GM23338 (cell line): ENCODE measurements around the gene GDAP2. TPM values are rescaled to one million over a fixed set of nuclear protein-coding genes. Genes with fewer than 3 reads are reported as not detected.

Experiments
- ATAC-seq: fragments of 200-7000 bp; cut with Tn5 transposase; 3 replicates; pipeline ENCODE4 v1.9.1; 2020
- DNase-seq: peaks from one replicate; pipeline ENCODE4 v3.0.0-alpha.2; 2015; ENCODE audit warnings: low spot score
- H2AFZ ChIP-seq: fragments of 200-600 bp; sonication (generic); 2 replicates; pipeline ENCODE4 v1.8.0; 2016; ENCODE audit warnings: antibody characterized with exemption, mild to moderate bottlenecking, moderate library complexity
- H3F3A ChIP-seq: fragments of 200-600 bp; sonication (generic); replicated peaks from 2 replicates; pipeline ENCODE4 v1.8.0; 2017; ENCODE audit warnings: antibody characterized with exemption, mixed run types, low read depth
- H3K27ac ChIP-seq: fragments of 200-600 bp; sonication (generic); 2 replicates; pipeline ENCODE4 v1.6.1; 2016; ENCODE audit warnings: low read depth
- H3K27me3 ChIP-seq: fragments of 200-600 bp; sonication (generic); 2 replicates; pipeline ENCODE4 v1.8.0; 2016; ENCODE audit warnings: mild to moderate bottlenecking, mixed run types, moderate library complexity; ENCODE audit not compliant: insufficient read depth
- H3K36me3 ChIP-seq: fragments of 200-600 bp; sonication (generic); 2 replicates; pipeline ENCODE4 v1.8.0; 2016; ENCODE audit warnings: mild to moderate bottlenecking; ENCODE audit not compliant: insufficient read depth
- H3K4me1 ChIP-seq: fragments of 200-600 bp; sonication (generic); 2 replicates; pipeline ENCODE4 v1.8.0; 2016; ENCODE audit warnings: mild to moderate bottlenecking, moderate library complexity; ENCODE audit not compliant: insufficient read depth
- H3K4me2 ChIP-seq: fragments of 200-600 bp; sonication (generic); 2 replicates; pipeline ENCODE4 v1.7.1; 2017; ENCODE audit warnings: mixed run types
- H3K4me3 ChIP-seq: fragments of 200-600 bp; sonication (generic); 2 replicates; pipeline ENCODE4 v1.6.1; 2016; ENCODE audit warnings: mixed run types
- H3K79me2 ChIP-seq: fragments of 200-600 bp; sonication (generic); replicated peaks from 2 replicates; pipeline ENCODE4 v1.8.0; 2017; ENCODE audit warnings: mild to moderate bottlenecking; ENCODE audit not compliant: insufficient read depth
- H3K9me2 ChIP-seq: fragments of 200-600 bp; sonication (generic); 2 replicates; pipeline ENCODE4 v1.8.0; 2017; ENCODE audit not compliant: insufficient read depth
- H4K20me1 ChIP-seq: fragments of 200-600 bp; sonication (generic); replicated peaks from 2 replicates; pipeline ENCODE4 v1.8.0; 2017; ENCODE audit warnings: mild to moderate bottlenecking; ENCODE audit not compliant: insufficient read depth
- H3K27ac Mint-ChIP-seq: 2 replicates; pipeline ENCODE4 v1.8.0; 2020; ENCODE audit warnings: inconsistent platforms, mild to moderate bottlenecking, moderate library complexity, mixed read lengths
- H3K27me3 Mint-ChIP-seq: 3 replicates; pipeline ENCODE4 v1.8.0; 2022; ENCODE audit warnings: low read depth, mild to moderate bottlenecking, moderate library complexity, mixed read lengths, inconsistent platforms; ENCODE audit not compliant: insufficient read depth, poor library complexity
- H3K36me3 Mint-ChIP-seq: 3 replicates; pipeline ENCODE4 v1.8.0; 2021; ENCODE audit warnings: low read depth, mild to moderate bottlenecking, inconsistent platforms, moderate library complexity, mixed read lengths
- H3K4me1 Mint-ChIP-seq: 3 replicates; pipeline ENCODE4 v1.8.0; 2020; ENCODE audit warnings: mild to moderate bottlenecking, inconsistent platforms, mixed read lengths
- H3K4me3 Mint-ChIP-seq: 3 replicates; pipeline ENCODE4 v1.8.0; 2021; ENCODE audit warnings: moderate library complexity, mild to moderate bottlenecking, inconsistent platforms, mixed read lengths
- H3K9me3 Mint-ChIP-seq: 3 replicates; pipeline ENCODE4 v1.8.0; 2020; ENCODE audit warnings: moderate library complexity, mild to moderate bottlenecking, inconsistent platforms, mixed read lengths
- CREB1 ChIP-seq: fragments of 250-450 bp; sonication (Bioruptor Pico); IDR thresholded peaks from 2 replicates; pipeline ENCODE4 v1.5.0; 2020; ENCODE audit warnings: low read depth, mild to moderate bottlenecking, moderate library complexity
- CTCF ChIP-seq, 2 experiments: fragments of 200-600 bp in 1 of 2; sonication (generic) in 1 of 2; conservative IDR thresholded peaks; 2 replicates each; pipeline versions ENCODE4 v1.5.1 to v1.6.1; 2016 to 2017; ENCODE audit warnings: antibody characterized with exemption in 2 of 2, low read depth in 2 of 2, mild to moderate bottlenecking in 2 of 2, moderate library complexity in 1 of 2
- ETS1 ChIP-seq: IDR thresholded peaks from 2 replicates; pipeline ENCODE4 v1.6.1; 2016; ENCODE audit warnings: antibody characterized with exemption
- EZH2 ChIP-seq: fragments of 200-600 bp; sonication (generic); IDR thresholded peaks from one replicate; pipeline ENCODE4 v1.8.0; 2017; ENCODE audit warnings: antibody characterized with exemption, mild to moderate bottlenecking, low read depth; ENCODE audit not compliant: unreplicated experiment
- EZH2phosphoT487 ChIP-seq: fragments of 200-600 bp; sonication (generic); IDR thresholded peaks from one replicate; pipeline ENCODE4 v1.8.1; 2018; ENCODE audit warnings: antibody characterized with exemption; ENCODE audit not compliant: unreplicated experiment
- JUNB ChIP-seq: IDR thresholded peaks from one replicate; pipeline ENCODE4 v1.6.1; 2016; ENCODE audit warnings: antibody characterized with exemption; ENCODE audit not compliant: unreplicated experiment
- NANOG ChIP-seq: IDR thresholded peaks from 2 replicates; pipeline ENCODE4 v1.6.1; 2016; ENCODE audit warnings: antibody characterized with exemption, borderline replicate concordance
- POLR2AphosphoS5 ChIP-seq: IDR thresholded peaks from 2 replicates; pipeline ENCODE4 v1.6.1; 2016; ENCODE audit warnings: antibody characterized with exemption, low read depth
- REST ChIP-seq: IDR thresholded peaks from one replicate; pipeline ENCODE4 v1.6.1; 2018; ENCODE audit warnings: antibody characterized with exemption; ENCODE audit not compliant: unreplicated experiment
- STAT1 ChIP-seq: IDR thresholded peaks from one replicate; pipeline ENCODE4 v1.6.1; 2016; ENCODE audit warnings: antibody characterized with exemption; ENCODE audit not compliant: unreplicated experiment
- ZNF114 ChIP-seq: fragments of 250-450 bp; sonication (Bioruptor Pico); IDR thresholded peaks from 2 replicates; pipeline ENCODE4 v1.5.0; 2020; ENCODE audit warnings: mild to moderate bottlenecking, moderate library complexity
- ZNF331 ChIP-seq: fragments of 250-450 bp; sonication (Bioruptor Pico); IDR thresholded peaks from 2 replicates; pipeline ENCODE4 v1.5.0; 2020; ENCODE audit warnings: low read depth, mild to moderate bottlenecking, moderate library complexity
- ZNF462 ChIP-seq: fragments of 250-450 bp; sonication (Bioruptor Pico); IDR thresholded peaks from 2 replicates; pipeline ENCODE4 v1.5.0; 2020; ENCODE audit warnings: mild to moderate bottlenecking, moderate library complexity
- polyA plus RNA-seq: library from polyadenylated mRNA; unstranded; fragments of >200 nt; fragmentation: Nextera tagmentation; extraction: Ambion mirVana; gene quantifications from 2 replicates; pipeline ENCODE4 v1.2.1, GENCODE V29; 2016
- total RNA-seq: library from RNA; depleted of rRNA; stranded (reverse); fragments of >200 nt; shearing (Covaris generic); gene quantifications from 2 replicates; pipeline ENCODE4 v1.2.3, GENCODE V29; 2014

GDAP2 gene
- total and polyA plus RNA-seq, 2 experiments from 2014 or later = 10.7 to 24.5 TPM

- no peaks in the 10 kb centered on the region for H4K20me1 ChIP-seq
- ATAC-seq (no peak), DNase-seq (no peak)
- Mint-ChIP-seq H3K9me3 (peaks cover 10% of the 10 kb centered on the region; the same call in 2 of the 3 replicates), H3K27me3 (no peaks in the 10 kb centered on the region), H3K27ac (no peak overlapping the region), H3K4me1 (peaks cover 5% of the 10 kb centered on the region; the same call in 1 of the 3 replicates), H3K4me3 (no peak overlapping the region), H3K36me3 (peaks cover 6% of the 10 kb centered on the region; the same call in 1 of the 3 replicates)
- no peaks in the 10 kb centered on the region for H3K36me3 ChIP-seq
- no peaks in the 10 kb centered on the region for H3K27me3 ChIP-seq
- H3K4me3 ChIP-seq = no peak overlapping the region
- H3K27ac ChIP-seq = no peak overlapping the region
- no peak overlapping the region for H2AFZ ChIP-seq
- H3K79me2 ChIP-seq = no peaks in the 10 kb centered on the region
- TF ChIP-seq ETS1 (no peak), ZNF331 (CRISPR knock-in tag) (no peak), POLR2AphosphoS5 (no peak), CTCF (conservative IDR thresholded peaks at IDR 0.05; ENCODE audit: low read depth in 2 of 2) (no peak), CREB1 (CRISPR knock-in tag) (no peak), STAT1 (no peak), EZH2 (no peak), REST (no peak), EZH2phosphoT487 (no peak), ZNF114 (CRISPR knock-in tag) (no peak), JUNB (no peak), ZNF462 (CRISPR knock-in tag) (no peak), NANOG (no peak)
- no peaks in the 10 kb centered on the region for H3F3A ChIP-seq
- 0 out of 2 replicates have a peak, but pooled peaks cover 8% of the 10 kb centered on the region for H3K9me2 ChIP-seq
- H3K4me2 ChIP-seq = no peak overlapping the region
- no peaks in the 10 kb centered on the region for H3K4me1 ChIP-seq
Observed at GRCh38 chr1:117834416-117834815, 95.0 kb downstream of the GDAP2 start.
